Hindlimb muscle (tissue), 1 donor: ENCODE results near the gene CTNNA3. TPM values are rescaled to one million over a fixed set of nuclear protein-coding genes. Genes with fewer than 3 reads are reported as not detected.

Experiments used
- DNase-seq: peaks from one replicate; pipeline ENCODE4 v3.0.0-alpha.2; 2013
- polyA plus RNA-seq: library from polyadenylated mRNA; unstranded; fragments of 120-200 nt; gene quantifications from one replicate; pipeline ENCODE4 v1.2.1, GENCODE V29; 2013; ENCODE audit not compliant: insufficient read length

Gene CTNNA3
- polyA plus RNA-seq, 1 donor = 7.5 TPM

DNA sequence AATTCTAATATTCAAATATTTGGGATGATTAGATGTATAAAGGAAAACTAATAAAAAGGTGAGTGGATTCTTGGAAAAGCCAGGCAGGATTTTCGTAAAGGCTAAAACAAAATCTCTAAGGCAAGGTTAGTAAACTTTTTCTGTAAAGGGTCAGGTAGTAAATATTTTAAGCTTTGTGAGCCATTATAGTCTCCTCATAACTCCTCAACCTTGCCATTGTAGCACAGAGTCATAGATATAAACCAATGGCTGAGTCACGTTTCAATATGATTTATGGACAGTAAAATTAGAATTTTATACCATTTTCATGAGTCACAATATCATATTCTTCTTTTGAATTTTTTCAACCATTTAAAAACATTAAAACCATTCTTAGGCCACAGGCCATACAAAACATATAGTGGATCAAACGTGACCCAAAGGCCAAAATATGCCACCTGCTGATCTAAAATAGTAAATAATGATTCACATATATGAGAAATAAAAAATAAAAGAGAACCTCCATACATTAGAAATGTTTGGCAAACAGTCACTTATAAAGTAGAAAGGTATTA lies 1422.0 kb downstream of the CTNNA3 start:
- no peak for DNase-seq

DNA sequence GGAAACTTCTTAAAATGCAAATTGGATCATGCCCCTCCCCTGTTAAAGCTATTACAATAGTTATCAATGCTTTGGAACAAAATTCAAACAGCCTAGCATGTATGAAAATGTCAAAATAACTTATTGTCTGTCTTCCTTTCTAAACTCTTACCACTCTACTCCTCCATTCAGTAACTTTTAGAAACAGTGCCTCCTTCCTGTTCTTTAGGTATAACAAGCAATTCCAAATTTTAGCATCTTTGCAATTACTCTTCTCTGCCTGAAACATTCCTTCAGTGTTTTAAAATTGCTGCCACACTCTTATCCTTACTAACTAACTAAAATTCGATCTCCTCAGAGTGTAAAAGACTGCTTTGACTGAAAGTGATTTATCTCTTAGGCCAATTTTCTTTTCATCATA lies 1430.6 kb downstream of the CTNNA3 start:
- DNase-seq = no peak

DNA sequence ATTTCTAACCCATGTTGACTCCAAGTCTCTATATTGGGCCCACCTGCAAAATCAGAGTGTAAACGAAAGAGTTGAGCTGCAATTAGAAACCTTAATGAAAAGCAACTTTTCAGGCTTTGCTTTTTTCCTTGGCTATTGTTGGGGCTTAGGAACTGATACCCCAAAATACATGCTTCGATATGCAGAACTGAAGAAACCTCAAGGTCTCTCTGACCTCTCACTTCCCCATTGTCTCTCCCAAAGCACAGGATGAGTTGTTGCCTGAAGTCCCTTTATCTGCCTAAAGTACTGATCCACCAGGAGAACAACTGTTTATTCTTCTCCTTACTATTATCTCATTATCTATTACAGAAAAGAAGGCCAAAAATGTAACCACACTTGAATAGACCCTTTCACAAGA lies 1436.2 kb downstream of the CTNNA3 start:
- DNase-seq = no peak

DNA sequence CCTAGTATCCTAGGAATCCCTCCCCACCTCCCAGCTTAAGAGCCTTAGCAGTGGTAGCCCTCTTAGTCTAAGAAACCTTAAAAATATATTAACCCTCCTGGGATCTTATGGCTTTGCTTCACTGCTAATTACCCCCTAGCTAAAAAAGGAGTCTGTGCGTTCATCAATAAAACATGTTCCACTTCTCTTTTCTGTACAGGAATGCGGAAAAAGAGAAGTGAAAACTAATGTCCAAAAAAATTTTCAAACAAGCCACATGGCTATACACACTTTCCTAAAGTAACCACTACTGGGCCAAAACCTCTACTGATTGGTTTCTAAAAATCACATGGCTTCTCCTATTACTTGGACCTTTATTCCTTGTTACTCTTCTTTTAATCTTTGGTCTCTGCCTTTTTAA lies 1437.3 kb downstream of the CTNNA3 start:
- no peak for DNase-seq

DNA sequence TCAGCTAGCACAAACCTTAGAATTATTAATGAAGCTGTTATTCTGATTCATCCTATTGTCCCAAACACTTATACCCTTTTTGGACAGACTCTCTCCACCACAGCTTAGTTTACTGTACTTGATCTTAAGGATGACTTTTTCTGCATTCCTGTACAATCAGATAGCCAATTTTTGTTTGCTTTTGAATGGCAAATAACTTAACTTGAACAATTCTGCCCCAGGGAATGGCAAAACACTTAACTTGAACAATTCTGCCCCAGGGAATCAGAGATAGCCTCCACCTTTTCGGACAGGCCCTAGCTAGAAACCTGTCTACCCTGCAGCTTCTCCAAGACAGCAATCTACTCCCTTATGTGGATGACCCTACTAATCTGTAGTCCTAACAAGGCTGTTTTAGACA lies 1438.2 kb downstream of the CTNNA3 start:
- no peak for DNase-seq

DNA sequence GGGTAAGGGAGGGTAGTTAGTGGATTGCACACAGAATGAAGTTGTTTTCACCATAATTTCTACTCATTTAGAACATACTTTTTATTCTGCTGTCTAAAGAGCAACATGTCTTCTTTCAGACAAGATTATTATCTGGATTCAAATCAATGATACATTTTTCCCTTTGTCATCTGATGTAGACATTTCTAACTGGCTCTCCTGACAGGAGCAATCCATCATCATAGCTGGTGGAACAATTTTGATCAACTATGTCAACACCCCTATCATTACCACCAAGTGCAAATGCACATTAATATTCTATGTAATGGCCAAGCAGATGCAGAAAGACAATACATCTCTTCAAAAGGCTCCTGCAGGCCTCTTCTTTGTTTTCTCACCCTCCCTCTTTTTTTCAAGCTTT lies 1443.0 kb downstream of the CTNNA3 start:
- no peak for DNase-seq

DNA sequence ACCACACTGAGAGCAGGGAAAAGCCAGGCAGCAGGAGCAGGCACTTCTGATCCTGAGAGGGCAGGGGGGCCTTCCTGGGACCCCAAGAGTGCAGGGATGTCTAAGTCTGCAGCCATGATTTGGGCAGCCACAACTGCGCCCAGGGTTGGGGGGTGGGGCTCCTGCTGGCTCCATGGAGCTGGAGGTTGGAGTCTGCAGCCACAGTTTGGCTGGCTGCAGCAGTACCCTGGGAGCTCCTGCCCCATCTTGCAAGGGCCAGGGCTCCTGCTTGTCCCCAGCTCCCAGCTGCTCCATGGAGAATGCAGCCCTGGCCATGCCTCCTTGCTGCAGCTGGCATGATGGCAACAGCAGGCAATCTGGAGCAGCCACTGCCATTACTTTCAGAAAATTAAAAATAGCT lies 1449.8 kb downstream of the CTNNA3 start:
- no peak for DNase-seq

DNA sequence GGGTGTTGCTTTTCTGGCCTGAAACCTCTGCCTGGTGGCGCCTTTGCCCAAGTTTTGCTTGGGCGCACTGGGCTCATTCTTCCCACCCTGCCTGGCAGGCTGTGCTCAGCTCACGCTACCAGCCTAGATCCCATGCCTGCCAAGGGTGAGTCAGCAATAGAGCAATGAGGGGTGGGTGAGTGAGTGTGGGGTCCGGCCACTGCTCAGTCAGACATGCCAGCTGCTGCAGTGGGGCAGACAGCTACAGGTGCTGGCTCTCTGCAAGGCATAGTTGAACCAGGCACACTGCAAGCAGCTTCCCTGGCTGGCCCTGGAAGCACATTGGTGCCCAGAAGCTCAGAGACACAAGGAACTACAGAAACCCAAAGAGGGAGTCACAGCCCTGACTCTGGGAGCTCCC lies 1451.0 kb downstream of the CTNNA3 start:
- DNase-seq = no peak

DNA sequence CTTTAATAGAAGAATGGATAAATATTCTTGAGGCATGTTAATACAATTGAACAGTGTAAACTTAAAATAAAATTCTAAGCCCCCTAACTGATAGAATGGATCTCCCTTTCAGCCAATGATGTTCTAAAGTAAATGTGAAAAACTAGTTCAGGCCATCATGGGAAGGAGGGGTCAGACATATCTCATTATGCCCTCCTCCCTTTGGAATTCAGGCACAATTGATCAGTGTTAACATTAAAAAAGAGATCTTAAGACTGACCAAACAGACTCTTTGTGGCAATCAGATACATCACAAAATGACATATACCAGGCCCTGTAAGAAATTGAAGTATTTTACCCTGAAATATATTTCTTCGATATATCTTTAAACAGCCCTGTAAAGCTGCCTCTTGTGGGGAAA lies 1453.1 kb downstream of the CTNNA3 start:
- DNase-seq = no peak

DNA sequence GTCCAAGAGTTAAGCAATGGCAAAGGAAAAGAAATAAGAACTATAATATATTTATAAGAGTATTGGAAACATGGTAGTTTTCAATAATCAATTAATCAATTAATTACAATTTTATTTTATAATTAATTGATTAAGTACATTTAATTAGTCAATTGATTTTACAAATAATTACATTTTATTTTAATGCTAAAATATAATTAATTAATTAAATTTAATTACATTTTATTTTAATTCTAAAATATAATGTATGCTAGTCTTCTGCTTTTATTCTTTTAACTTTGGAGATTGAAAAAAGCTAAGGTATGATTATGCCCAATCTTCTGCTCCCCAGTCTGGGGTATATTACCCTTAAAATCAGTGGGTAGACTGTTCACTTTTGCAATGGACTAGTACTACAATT lies 1456.9 kb downstream of the CTNNA3 start:
- DNase-seq = no peak

DNA sequence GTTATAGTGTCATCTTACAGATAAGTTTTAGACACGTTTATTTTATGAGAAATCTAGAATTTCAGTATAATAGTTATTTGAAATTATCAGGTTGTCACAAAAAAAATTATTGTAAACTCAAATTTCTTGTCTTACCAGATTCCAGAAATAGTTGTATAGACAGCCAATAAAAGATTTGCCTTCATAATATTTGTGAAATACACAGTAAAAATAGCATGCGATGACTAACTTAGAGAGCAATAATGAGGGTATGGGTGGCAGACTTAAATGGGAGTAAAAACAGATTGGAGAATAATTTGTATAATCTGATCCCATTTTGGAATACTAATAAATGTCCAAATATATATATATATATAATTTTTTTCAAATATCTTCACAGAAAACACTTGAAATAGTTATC lies 1457.7 kb downstream of the CTNNA3 start:
- DNase-seq = no peak

DNA sequence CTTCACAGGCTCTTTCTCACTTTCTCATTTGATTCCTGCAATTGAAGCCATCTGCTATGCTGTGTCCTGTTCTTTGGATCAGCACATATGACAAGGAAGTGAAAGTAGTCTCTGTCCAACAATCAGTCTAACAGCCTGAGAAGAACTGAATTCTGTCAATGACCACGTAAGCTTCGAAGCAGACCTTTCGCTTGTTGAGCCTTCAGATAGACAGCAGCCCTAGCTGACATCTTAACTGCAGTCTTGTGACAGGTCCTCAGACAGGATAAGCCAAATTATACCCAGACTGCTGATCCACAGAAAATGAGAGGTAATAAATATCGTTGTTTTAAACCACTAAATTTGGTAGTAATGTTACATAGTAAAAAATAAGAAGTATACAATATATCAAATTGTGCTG lies 1461.1 kb downstream of the CTNNA3 start:
- no peak for DNase-seq

DNA sequence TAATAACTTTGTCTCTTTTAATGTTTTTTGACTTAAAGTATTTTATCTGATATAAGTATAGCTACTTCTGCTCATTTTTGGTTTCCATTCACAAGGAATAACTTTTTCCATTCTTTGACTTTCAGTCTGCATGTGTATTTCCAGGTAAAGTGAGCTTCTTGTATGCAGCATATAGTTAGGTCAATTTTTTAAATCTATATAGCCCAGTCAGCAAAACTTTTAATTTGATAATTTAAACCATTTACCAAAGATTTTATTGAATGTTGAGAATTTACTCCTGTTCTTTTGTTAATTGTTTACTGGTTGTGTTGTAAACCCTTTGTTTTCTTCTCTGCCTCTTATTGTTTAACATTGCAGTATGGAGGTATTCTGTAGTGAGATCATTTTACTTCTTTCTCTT lies 1467.1 kb downstream of the CTNNA3 start:
- no peak for DNase-seq

DNA sequence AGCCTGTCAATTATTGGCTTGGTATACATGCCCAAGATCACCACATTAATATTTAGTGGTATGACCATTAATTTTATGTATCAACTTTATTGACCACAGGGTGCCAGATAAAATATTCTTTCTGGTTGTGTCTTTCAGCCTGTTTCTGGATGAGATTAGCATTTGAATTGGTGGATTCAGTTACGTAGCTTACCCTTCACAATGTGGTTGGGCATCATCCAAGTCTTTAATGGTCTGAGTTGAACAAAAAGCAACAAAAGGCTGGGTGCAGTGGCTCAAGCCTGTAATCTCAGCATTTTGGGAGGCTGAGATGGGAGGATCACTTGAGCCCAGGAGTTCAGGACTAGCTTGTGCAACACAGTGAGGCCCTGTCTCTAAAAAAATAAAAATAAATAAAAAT lies 1472.3 kb downstream of the CTNNA3 start:
- DNase-seq = no peak

DNA sequence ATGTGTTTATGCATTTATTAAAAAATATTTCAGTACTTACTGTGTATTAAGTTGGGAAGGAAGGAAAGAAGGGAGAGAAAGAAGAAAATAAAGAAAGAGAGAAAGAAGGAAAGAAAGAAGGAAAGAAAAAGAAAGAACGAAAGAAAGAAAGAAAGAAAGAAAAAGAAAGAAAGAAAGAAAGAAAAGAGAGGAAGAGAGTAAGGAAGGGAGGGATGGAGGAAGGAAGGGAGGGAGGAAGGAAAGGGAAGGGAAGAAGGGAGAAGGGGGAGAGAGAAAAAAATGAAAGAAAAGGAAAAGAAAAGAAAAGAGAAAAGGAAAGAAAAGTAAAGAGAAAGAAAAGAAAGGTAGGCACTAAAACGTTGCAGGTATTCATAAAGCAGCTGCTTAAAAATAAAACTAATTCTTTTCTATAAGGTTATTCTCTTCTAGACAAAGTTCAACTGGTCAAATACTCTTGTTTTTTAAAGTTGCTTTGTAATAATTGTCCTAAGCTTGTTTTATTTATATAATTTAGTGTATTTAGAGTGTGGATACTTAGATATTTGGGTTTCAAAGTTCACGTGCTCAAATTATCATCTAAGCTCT lies 1473.4 kb downstream of the CTNNA3 start:
- DNase-seq = no peak

DNA sequence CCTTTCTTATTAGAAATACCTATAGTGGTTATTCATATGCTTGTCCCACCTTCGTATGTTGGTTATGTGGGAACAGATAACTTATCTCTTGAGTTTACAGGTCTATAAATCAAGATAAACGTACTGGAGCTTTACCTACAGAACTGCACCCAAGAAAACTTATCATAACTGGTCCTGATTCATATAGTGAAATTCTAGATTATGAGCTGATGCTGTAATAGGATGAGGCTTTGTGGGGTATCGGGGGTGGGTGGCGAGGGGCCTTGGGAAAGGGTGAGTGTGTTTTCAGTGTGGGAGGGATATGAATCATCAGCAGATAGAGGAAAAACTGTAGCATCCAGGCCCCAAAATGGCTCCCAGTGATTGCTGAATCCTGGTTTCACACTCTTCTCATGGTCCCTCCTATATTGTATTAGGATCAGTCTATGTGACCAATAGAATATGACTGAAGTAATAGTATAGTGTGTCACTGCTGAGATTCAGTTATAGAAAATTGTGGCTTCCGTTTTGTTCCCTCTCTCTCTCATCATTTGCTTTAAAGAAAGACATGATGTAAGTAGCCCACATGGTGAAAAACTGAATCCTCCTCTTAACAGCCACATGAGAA lies 1476.9 kb downstream of the CTNNA3 start:
- DNase-seq = no peak

DNA sequence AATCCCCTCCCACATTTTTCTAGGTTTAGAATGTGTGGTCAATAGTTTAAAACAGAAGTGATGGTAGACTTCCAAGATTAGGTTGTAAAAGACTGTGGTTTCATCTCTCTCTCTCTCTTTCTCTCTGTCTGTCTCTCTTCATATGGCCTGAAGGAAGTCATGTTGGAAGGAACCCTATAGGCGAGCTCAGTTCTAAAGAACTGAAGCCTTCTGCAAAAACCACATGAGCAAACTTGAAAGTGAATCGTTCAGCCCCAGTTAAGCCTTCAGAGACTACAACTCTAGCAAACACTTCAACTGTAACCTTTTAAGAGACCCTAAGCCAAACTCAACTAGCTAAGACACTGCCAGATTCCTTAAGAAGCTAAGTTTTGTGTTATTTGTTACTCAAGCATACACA lies 1477.7 kb downstream of the CTNNA3 start:
- no peak for DNase-seq

DNA sequence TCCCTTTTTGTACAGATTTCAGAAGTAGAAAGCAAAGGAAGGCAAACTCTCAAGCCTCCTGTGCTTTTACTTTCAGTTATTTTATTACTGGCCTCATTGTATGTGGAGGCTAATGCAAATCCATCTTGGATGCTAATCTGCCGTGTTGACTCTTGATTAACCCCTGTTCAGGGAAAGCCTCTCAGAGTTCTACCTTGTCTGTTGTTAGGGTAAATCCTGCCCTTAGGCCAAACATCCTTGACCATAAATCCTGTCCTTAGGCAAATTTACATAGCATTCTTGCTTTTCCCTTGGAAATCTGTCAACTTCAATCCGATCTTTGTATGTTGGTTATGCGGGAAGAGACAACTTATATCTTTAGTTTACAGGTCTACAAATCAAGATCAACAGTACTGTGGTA lies 1480.1 kb downstream of the CTNNA3 start:
- DNase-seq = no peak

DNA sequence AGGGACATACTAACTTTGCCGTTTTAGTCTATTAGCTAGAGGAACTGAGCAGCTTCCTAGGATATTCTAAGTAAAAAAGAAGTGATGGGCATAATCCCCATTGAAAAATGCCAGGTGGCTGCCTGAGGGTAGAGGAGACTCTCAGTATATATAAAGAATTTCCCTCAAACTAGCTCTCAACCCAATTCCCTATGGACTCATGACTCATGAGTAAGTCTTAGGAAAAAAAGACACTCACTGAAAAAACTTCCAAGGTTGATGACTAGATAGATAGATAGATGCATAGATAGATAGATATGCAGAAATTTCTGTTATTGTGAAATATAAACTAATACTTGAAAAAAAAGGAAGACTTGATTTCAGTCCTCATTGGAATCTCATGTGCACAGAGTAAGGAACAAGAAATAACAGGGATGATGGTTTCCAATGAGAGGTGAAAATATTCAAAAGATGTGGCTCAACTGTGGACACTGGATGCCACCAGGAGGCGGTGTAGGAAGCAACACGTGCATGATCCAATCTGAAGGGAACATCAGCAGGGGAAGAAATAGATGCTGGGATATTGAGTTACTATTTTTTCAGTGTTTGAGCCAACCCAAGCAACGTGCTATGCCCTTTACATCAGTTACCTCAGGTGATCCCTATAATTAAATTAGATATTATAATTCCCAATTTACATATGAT lies 1481.1 kb downstream of the CTNNA3 start:
- no peak for DNase-seq

DNA sequence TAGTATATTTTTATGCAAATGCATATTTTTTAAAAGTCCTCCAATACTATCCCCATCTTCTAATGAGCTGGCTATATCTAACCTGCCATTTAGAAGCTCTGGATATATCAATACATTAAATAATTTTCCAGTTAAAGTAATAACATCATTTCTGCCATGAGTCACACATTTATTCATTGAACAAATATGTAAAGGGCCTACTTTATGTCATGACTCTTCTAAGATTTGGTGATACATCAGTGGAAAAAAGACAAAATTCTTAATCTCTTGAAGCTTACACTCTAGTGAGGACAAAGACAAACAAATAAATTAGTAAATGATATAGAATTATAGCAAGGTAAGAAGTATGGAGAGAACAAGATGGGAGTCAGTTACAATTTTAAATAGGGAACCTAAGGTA lies 1487.0 kb downstream of the CTNNA3 start:
- DNase-seq = no peak

DNA sequence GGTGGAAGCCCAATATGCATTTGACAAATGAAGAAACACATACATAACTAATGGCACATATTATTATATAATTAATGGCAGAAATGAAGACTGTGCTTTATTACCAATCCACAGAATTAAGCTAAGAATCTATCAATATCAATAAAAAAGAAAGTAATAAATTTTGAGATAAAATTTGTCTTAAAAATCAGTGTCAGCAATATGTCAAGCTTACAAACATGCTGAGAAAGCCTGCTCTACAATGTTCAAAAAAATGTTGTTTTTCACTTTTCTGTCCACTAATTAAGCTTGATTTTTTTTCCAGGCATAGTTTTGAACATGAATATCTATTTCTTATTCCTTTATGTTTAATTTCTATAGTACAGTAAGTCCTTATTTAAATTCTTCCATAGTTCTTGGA lies 1491.2 kb downstream of the CTNNA3 start:
- no peak for DNase-seq

DNA sequence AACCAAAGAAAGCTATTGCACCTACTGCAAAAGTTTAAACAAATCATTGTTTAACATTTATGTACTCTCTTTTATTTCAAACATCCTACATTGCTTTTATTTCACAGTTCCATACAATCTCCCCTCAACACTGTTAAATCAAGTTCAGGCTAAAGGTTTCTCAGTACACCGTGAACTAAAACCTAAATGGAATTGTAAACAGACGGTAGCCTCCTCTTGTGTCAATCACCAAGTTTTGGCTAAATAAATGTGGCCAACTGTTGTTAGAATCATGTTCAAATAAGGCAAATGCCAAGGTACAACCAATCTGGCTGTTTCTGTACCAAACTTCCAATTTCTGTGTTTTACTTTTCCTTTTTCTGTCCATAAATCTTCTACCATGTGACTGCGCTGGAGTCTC lies 1493.9 kb downstream of the CTNNA3 start:
- DNase-seq = no peak

DNA sequence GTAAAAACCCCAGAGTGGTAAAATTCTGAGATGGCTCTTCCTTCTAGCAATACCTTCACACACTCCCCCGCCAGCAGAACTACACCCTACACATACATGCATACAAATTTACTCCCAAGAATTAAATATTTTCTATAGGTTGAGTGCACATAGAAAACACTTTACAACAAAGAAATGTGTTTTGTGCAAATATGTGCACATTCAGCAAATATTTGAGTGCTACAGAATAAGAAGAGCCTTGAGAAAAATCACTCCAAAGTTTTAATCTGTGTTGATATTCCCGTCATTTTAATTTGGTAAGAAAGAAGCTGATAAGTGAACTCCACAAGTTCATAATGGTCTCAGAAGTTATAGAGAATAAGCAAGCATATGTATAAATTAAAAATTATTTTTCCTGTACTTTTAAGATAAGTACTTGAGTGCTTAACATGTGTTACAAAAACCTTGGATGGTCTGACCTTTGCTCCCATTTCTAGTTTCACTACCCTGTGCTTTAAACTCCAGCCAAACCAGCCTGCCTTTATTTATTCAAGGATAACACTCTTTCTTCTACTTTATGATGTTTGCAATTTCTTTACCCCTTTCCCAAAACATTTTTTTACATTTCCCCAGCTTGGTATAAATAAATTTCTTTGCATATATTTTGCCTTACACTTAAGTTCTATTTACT lies 1503.7 kb downstream of the CTNNA3 start:
- DNase-seq = no peak

DNA sequence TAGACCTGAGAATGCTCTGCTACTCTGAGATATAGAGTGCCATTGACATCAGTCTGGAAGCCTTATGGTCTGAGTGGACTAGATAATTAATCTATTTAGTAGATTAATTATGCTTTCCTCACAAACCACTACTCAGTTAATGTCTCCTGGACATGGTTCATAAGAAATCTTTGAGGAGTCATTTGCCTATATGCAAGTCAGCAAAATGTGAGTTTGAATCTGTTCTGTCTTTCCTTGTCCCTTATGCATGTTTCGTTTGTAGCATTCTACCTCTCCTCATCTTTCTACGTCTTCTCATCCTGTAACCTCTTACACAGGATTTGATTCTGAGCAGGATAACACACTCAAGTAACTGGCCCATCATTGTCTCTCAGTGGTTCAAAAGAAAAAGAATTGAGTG lies 1505.6 kb downstream of the CTNNA3 start:
- no peak for DNase-seq
